GM12892 (cell line): ENCODE data around the gene DISP3.

Source experiments
- DNase-seq: peaks from one replicate; pipeline ENCODE4 v3.0.0; 2011; ENCODE audit not compliant: insufficient read length
- FAIRE-seq: peaks from 2 replicates; lab custom pipeline; 2011; peaks lifted over from hg19 to GRCh38; lab: Jason Lieb, UNC
- POLR2A ChIP-seq: IDR thresholded peaks from 2 replicates; pipeline ENCODE4 v1.6.1; 2011; ENCODE audit warnings: low read depth, low read length, control low read depth
- POLR2AphosphoS5 ChIP-seq: IDR thresholded peaks from 2 replicates; pipeline ENCODE4 v1.6.1; 2011; ENCODE audit warnings: low read depth, low read length, control low read depth
- TAF1 ChIP-seq: IDR thresholded peaks from 2 replicates; pipeline ENCODE4 v1.6.1; 2011; ENCODE audit warnings: low read depth, mild to moderate bottlenecking, control low read depth, low read length, borderline replicate concordance

Gene DISP3

DNA sequence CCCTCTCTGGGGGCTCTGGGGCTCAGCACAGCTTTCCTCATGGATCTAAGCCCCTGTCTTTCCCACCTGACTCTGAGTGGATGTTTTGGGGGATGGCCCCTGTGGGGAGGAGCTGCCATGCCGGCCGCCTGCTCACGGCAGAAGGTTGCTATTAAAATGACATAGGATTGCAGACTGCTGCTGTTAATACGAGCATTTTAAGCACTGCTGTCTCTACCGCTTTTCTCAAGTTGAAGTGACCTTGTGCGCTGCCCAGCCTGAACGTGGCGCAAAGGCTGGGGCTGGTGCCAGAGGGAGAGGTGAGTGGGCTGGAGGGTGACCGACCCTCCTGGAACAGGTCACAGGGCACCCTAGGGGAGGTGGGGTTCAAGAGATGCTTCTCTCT is 58.4 kb downstream of the DISP3 start:
- no peak for DNase-seq
- TF ChIP-seq POLR2AphosphoS5: no peak
- no peak for TF ChIP-seq POLR2A
- TF ChIP-seq TAF1: no peak
- FAIRE-seq: no peak

DNA sequence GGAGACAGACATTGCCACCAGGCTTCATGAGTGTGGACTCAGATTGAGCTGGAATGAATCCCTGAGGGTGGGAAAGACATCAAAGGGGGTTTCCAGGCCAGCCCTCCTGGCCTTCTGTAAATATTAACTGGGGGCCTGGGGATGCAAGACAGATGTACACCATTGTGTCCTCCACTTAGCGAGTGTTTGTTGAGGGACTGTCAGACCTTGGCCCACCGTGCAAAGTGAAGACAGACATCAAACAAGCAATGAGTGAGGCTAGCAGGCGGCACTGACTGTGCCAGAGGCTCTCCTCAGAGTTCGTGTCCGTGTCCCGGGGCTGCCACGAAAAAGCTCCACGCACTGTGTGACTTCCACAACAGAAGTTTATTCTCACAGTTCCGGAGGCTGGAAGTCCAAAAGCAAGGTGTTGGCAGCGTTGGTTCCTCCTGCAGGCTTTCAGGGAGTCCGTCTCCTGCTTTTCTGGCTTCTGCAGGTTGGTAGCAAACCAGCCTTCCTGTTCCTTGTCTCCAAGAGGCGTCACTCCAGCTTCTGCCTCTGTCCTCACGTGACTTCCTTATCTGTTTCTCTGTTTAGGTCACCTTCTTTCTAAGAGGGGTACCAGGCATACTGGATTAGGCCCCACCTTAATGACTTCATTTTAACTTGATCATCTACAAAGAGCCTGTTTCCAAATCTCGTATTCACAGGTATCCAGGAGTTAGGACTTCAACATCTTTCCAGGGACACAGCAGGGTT is 59.1 kb downstream of the DISP3 start:
- TF ChIP-seq POLR2AphosphoS5 (no peak), TAF1 (no peak), POLR2A (no peak)
- FAIRE-seq: no peak
- no peak for DNase-seq

DNA sequence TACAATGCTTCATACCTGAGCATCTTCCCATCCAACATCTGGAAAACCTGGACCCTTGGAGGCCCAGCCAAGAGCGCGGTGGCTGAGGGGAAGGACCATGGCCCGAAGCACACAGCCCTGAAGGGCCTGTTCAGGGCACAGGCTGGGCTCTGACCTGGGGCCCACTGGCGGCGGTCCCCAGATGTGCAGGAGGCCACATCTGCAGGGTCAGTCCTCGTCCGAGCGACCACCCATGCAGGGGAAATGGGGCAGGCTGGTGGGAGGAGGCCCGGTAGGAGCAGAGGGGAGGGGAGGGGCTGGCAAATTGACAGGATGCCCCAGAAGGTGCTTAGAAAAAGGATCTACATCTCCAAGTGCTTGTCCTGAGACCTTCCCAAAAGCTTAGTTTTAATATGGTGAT is 59.9 kb downstream of the DISP3 start:
- no peak for TF ChIP-seq POLR2A
- TF ChIP-seq TAF1: no peak
- no peak for TF ChIP-seq POLR2AphosphoS5
- FAIRE-seq (no peak), DNase-seq (no peak)

DNA sequence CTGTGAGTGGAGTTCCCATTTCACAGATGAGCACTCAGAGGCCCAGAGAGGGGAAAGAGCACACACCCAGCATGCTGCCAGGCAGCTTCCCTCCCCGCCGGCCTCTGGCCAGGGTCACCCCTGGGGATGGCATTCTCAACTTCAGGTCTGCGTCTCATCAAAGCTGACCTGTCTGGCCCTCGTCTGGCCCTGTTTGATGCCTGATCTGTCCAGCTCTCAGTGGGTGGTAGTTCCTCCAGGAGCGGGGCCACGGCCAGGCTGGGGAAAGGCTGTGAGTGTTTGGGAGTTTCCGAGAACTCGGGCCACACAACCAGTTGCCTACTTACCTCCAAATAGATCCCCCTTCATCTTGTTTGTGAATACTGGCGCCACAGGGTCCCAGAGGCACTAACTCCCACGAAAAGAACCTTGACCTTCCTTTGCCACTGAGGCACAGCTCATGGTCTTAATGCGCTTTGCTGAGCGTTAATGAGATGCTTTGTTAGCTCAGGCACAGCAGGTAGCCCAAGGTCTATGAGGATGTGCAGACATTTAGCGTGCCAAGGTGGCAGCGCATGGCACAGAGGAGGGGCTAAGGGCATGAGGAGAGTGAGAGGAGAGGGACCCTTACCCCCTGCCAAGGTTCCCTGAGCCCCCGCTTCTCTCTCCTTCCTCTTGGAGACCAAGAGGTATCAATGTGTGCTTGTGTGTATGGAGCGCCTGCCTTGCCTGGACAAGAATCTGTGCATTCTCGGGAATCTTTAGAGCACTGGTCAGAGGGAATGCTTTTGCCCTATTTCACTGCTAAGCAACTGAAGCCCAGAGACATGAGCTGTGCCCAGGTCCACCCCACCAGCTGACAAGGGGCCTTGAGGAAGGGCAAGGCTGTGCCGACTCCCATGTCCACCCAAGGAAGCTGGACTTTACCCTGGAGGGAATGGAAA is 61.2 kb downstream of the DISP3 start:
- FAIRE-seq (no peak), DNase-seq (no peak)
- TF ChIP-seq TAF1 (no peak), POLR2AphosphoS5 (no peak), POLR2A (no peak)

DNA sequence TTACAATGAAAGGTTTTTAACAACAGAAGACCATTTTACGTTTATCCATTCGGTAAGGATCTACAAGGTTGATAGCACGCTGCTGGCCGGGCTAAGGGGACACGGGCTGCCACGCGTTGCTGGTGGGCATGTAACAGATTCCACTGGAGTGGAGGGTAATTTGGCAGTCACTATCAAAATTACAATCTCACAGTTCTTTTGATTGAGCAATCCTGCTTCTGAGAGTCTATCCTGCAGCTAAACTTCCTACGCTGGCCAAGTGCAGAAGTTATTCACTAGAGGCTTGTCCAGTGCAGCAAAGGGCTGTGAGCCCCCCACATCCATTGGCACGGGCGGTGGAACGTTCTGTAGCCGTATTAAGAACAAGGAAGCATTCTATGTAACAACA is 61.8 kb downstream of the DISP3 start:
- FAIRE-seq (no peak), DNase-seq (no peak)
- TF ChIP-seq POLR2AphosphoS5 (no peak), TAF1 (no peak), POLR2A (no peak)

DNA sequence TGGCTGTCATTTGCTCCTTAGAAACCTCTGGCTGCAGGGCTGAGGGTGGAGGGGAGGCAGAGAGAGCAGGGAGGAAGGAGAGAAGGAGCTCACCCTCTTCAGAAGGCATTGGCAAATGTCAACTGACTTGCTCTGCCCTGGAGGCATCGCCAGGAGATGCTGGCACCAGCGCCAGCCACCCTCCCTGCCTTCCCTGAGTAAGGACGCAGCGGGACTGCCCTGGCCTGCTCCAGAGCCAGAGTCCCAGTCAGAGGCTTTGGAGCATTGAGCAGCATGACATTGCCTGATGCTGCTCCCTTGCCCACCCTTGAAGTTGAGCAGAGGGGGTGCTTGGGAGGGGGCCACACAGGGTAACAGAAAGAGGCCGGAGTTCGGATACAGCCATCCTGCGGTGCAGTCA is 62.3 kb downstream of the DISP3 start:
- no peak for TF ChIP-seq POLR2AphosphoS5
- TF ChIP-seq POLR2A: no peak
- no peak for TF ChIP-seq TAF1
- no peak for FAIRE-seq
- no peak for DNase-seq

DNA sequence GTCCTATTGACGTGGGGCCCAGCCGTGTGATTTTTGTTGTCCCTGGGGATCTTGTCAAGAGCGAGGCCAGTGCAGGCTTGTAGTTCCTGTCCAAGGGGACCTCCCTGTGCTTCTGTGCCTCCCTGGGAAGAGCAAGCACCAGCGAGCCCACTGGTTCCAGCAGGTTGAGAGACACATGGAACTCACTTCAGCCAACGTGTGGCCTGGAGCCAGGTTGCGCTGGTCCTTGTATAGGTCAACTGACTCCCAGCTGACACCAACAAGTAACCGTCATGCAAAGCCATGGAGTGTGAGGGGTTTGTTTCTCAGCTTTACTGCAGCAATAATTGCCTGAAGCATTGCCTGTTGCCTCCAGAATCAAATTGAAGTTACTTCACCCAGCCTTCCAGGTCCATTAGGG is 63.0 kb downstream of the DISP3 start:
- TF ChIP-seq POLR2AphosphoS5 (no peak), TAF1 (no peak), POLR2A (no peak)
- FAIRE-seq (no peak), DNase-seq (no peak)

DNA sequence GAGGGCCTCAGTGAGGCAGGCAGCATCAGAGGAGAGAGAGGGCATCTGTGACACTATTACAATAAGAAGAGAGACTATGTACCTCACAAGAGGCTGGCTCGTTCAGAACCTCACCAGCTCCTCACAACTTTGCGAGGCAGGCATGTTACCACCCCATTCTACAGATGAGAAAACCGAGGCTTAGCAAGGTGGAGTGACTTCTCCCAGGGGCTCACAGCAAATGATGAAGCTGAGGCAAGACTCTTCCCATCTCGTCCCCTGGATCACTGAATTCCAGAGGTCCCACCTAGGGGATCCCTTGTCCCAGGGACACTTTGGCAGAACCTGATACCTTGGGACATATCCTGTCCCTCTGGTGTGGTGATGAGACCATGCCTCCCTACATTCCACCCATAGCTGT is 64.4 kb downstream of the DISP3 start:
- TF ChIP-seq POLR2A (no peak), POLR2AphosphoS5 (no peak), TAF1 (no peak)
- FAIRE-seq: no peak
- no peak for DNase-seq

DNA sequence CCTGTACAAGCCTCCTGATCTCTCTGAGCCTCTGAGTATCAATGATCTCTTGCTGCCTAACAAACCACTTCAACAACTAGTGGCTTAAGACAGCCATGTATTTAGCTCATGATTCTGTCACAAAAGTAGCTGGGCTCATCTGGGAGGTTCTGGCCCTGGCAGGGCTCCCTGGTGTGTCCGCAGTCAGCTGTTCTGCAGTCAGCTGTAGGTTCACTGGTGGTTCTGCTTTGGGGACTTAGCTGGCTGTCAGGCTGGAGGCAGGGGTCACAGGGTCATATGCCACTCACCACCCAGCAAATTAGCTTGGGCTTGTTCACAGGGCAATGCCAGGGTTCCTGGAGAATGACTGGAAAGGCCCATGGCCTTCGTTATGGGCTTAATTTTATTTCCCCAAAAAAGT is 64.8 kb downstream of the DISP3 start:
- DNase-seq (no peak), FAIRE-seq (no peak)
- TF ChIP-seq POLR2A: no peak
- no peak for TF ChIP-seq TAF1
- no peak for TF ChIP-seq POLR2AphosphoS5

DNA sequence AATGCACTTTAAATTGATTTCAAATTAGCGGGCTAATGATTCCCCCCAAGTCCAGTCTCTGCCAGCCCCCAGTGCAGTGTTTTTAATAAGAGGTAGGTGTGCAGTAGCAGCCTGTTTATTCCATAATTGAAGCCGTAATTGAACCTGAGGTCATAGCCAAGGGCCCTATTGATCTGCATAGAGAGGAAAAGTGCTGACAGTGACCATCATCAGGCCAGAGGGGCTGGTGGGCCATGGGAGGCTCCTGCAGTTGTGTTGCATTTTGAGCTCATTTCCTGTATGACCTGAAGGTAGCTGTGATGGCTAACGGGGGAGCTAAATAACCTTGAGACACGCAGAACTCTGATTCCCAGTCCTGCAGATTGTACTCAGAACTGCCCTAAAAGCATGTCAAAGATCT is 67.5 kb downstream of the DISP3 start:
- DNase-seq (no peak), FAIRE-seq (no peak)
- TF ChIP-seq POLR2A: no peak
- TF ChIP-seq POLR2AphosphoS5: no peak
- no peak for TF ChIP-seq TAF1

DNA sequence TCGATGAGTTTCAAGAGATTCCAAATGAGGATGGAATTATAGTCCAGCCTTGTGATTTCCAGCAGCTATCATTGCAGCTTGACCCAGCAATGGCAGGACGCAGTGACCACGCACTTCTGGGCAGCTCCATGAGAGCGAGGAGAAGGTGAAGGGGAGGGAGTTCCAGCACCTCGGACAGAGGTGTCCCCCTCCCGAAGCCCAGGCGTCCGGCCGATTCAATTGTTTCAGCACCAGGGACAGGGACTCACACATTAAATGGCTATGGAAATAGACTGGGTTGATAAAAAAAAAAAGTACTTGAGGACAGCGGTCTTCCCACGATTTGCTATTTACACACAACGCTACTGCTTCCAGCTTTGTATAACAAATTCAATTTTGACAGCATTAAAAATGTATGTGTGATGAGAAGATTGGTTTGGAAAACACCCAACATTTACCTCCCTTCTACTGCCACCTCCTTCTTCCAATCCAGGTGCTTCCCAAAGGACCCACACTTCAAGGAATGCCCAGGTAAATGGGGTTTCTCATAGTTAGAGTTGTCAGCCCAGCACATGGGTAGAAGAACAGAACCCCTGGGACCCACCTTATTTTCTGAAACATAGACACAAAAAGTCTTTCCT is 71.8 kb downstream of the DISP3 start:
- FAIRE-seq (no peak), DNase-seq (no peak)
- TF ChIP-seq POLR2AphosphoS5: no peak
- TF ChIP-seq TAF1: no peak
- TF ChIP-seq POLR2A: no peak
